CD4-positive, alpha-beta T cell treated with Interleukin-15 for 4 hours (primary cell): ENCODE measurements around the gene RPSA.
"Not testable (repeated sequence)": the region's sequence is repeated elsewhere in the genome, so short reads cannot be mapped to it uniquely, and the experiment has no call there.

Source experiments
- DNase-seq: peaks from one replicate; pipeline ENCODE4 v3.0.0-alpha.2; 2020; ENCODE audit warnings: low spot score

RPSA gene

GRCh38 chr3:39406368-39407258 is at the start of gene RPSA:
Gene RPSA (plus strand): TSS chr3:39406720. CDS start chr3:39407654, 934 bp downstream.
- peak; percentile 98 for DNase-seq

GRCh38 chr3:39358333-39358732 is 48.2 kb upstream of the RPSA start:
- DNase-seq = no peak

- peak; percentile 51 for DNase-seq
These were observed 45.1 kb upstream of the RPSA start for GRCh38 chr3:39361252-39361927.

- no peak for DNase-seq
These were observed 44.3 kb upstream of the RPSA start for GRCh38 chr3:39362192-39362591.

GRCh38 chr3:39362812-39363211 is 43.7 kb upstream of the RPSA start:
- DNase-seq = no peak

- DNase-seq = not testable (repeated sequence)
These were observed 36.1 kb upstream of the RPSA start for GRCh38 chr3:39370450-39370849.

- DNase-seq = no peak
These were observed 33.7 kb upstream of the RPSA start for GRCh38 chr3:39372833-39373232.

GRCh38 chr3:39376959-39377634 is 29.4 kb upstream of the RPSA start:
- no peak for DNase-seq

GRCh38 chr3:39378088-39378487 is 28.4 kb upstream of the RPSA start:
- peak; percentile 74 for DNase-seq

GRCh38 chr3:39378957-39379777 is 27.4 kb upstream of the RPSA start:
- no peak for DNase-seq

- DNase-seq = no peak
These were observed 26.8 kb upstream of the RPSA start for GRCh38 chr3:39379778-39380155.

GRCh38 chr3:39381432-39381831 is 25.1 kb upstream of the RPSA start:
- DNase-seq = no peak

GRCh38 chr3:39383045-39383880 is 23.3 kb upstream of the RPSA start, which contains the start of gene SLC25A38:
Gene SLC25A38 (plus strand): TSS chr3:39383370. CDS start chr3:39383725, 355 bp downstream.
- peak; percentile 74 for DNase-seq

GRCh38 chr3:39383881-39384664 is 22.4 kb upstream of the RPSA start:
- DNase-seq = peak; percentile 92

- no peak for DNase-seq
These were observed 21.9 kb upstream of the RPSA start for GRCh38 chr3:39384665-39385000.

- DNase-seq = no peak
These were observed 20.9 kb upstream of the RPSA start for GRCh38 chr3:39385456-39386090.

- DNase-seq = no peak
These were observed 20.2 kb upstream of the RPSA start for GRCh38 chr3:39386318-39386717.

- DNase-seq = no peak
These were observed 19.0 kb upstream of the RPSA start for GRCh38 chr3:39387411-39387975.

- DNase-seq = no peak
These were observed 18.4 kb upstream of the RPSA start for GRCh38 chr3:39388153-39388552.
